Neutrophil (primary cell): ENCODE results near the gene CFAP99.

Experiments
- H3K27ac ChIP-seq: fragments of 200-600 bp; sonication (generic); 2 replicates; pipeline ENCODE4 v1.5.1; 2016; ENCODE audit warnings: mild to moderate bottlenecking, moderate library complexity
- H3K27me3 ChIP-seq: fragments of 200-600 bp; sonication (generic); 2 replicates; pipeline ENCODE4 v1.6.0; 2016; ENCODE audit warnings: mild to moderate bottlenecking
- H3K36me3 ChIP-seq: fragments of 200-600 bp; sonication (generic); 2 replicates; pipeline ENCODE4 v1.5.1; 2017
- H3K4me1 ChIP-seq, 2 experiments: fragments of 200-600 bp in 1 of 2; sonication (generic) in 1 of 2; 1 replicate in 1 of 2; 2 replicates in 1 of 2; pipeline versions ENCODE4 v1.5.1 to v1.6.1; 2013 to 2016; ENCODE audit warnings: low read depth in 1 of 2, low read length in 1 of 2, mild to moderate bottlenecking in 1 of 2, moderate library complexity in 1 of 2; ENCODE audit not compliant: control insufficient read depth in 1 of 2, insufficient read depth in 1 of 2
- H3K4me3 ChIP-seq, 2 experiments: fragments of 200-600 bp in 1 of 2; sonication (generic) in 1 of 2; 1 replicate in 1 of 2; 2 replicates in 1 of 2; pipeline ENCODE4 v1.5.1; 2013 to 2016; ENCODE audit warnings: low read depth in 1 of 2, low read length in 1 of 2, mild to moderate bottlenecking in 1 of 2, moderate library complexity in 1 of 2
- H3K9me3 ChIP-seq: fragments of 200-600 bp; sonication (generic); 2 replicates; pipeline ENCODE4 v1.5.1; 2016
- CTCF ChIP-seq: fragments of 200-600 bp; sonication (generic); IDR thresholded peaks from 2 replicates; pipeline ENCODE4 v1.5.1; 2016; ENCODE audit warnings: antibody characterized with exemption

Gene CFAP99

GRCh38 chr4:2418650-2419571, at the start of gene CFAP99:
Gene CFAP99, plus strand, starts transcription at chr4:2418955.
- Histone ChIP-seq H3K9me3 (no peaks in the 10 kb centered on the region), H3K27ac (peak within 1 kb of the TSS; percentile 18), H3K27me3 (peaks cover 91% of the 10 kb centered on the region), H3K36me3 (no peaks in the 10 kb centered on the region), H3K4me1 (peaks cover 23 to 27% of the 10 kb centered on the region in 2 experiments), H3K4me3 (peak within 1 kb of the TSS; percentile 77 to 97)
- TF ChIP-seq CTCF: no peak

GRCh38 chr4:2370597-2371320, 48.0 kb upstream of the CFAP99 start:
- no peak for TF ChIP-seq CTCF
- Histone ChIP-seq H3K27me3 (peaks cover 10% of the 10 kb centered on the region), H3K36me3 (no peaks in the 10 kb centered on the region), H3K4me1 (no peaks in the 10 kb centered on the region), H3K4me3 (no peak overlapping the region), H3K27ac (no peak overlapping the region), H3K9me3 (no peaks in the 10 kb centered on the region)

- Histone ChIP-seq H3K27me3 (no peaks in the 10 kb centered on the region), H3K36me3 (no peaks in the 10 kb centered on the region), H3K4me3 (no peak overlapping the region), H3K9me3 (no peaks in the 10 kb centered on the region), H3K27ac (no peak overlapping the region), H3K4me1 (no peaks in the 10 kb centered on the region)
- no peak for TF ChIP-seq CTCF
These were observed 46.8 kb upstream of the CFAP99 start for GRCh38 chr4:2371765-2372487.

- no peak overlapping the region for H3K27ac ChIP-seq
- no peaks in the 10 kb centered on the region for H3K4me1 ChIP-seq
- TF ChIP-seq CTCF: no peak
- no peaks in the 10 kb centered on the region for H3K27me3 ChIP-seq
- no peaks in the 10 kb centered on the region for H3K36me3 ChIP-seq
- H3K9me3 ChIP-seq: no peaks in the 10 kb centered on the region
- no peak overlapping the region for H3K4me3 ChIP-seq
These were observed 46.2 kb upstream of the CFAP99 start for GRCh38 chr4:2372488-2373030.

- Histone ChIP-seq H3K9me3 (no peaks in the 10 kb centered on the region), H3K36me3 (no peaks in the 10 kb centered on the region), H3K4me3 (no peak overlapping the region), H3K27ac (no peak overlapping the region), H3K27me3 (no peaks in the 10 kb centered on the region), H3K4me1 (no peaks in the 10 kb centered on the region)
- TF ChIP-seq CTCF: no peak
These were observed 45.2 kb upstream of the CFAP99 start for GRCh38 chr4:2373532-2373931.
